Cardiac septum (tissue), 1 donor: ENCODE data around the gene DRAP1. TPM values are rescaled to one million over a fixed set of nuclear protein-coding genes. Genes with fewer than 3 reads are reported as not detected.

Experiments used
- DNase-seq: peaks from one replicate; pipeline ENCODE4 v3.0.0-alpha.2; 2020; ENCODE audit warnings: low spot score
- intact Hi-C: fragments of 100-400 bp; cut with DNase I; formaldehyde crosslinking; loops from one replicate; pipeline ENCODE4 v1.14.0; 2022
- total RNA-seq: library from RNA; stranded (reverse); fragmentation: NEBNext Ultra II Directional; extraction: Animal tissue kit (Norgen Biotek cat#: 25700); gene quantifications from one replicate; pipeline ENCODE4 v1.2.1, GENCODE V29; 2021
- donor health status: DM: no; HTN: no; CAD: no.

The DRAP1 gene
- total RNA-seq, 1 donor from 2014 or later = 113 TPM

DNA sequence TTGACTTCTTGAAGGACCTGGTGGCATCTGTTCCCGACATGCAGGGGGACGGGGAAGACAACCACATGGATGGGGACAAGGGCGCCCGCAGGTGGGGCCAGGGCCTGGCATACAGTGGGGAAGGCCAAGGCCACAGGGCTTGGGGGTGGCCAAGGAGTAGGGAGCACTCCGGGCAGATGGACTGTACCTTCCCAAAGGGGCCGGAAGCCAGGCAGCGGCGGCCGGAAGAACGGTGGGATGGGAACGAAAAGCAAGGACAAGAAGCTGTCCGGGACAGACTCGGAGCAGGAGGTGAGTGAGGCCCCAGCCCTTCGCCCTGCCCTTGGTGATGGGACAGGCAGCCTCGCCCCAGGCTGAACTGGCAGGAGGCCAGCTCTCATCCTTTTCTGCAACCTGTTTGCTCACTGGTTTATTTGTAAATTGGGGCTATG lies 1.2 kb downstream of the DRAP1 start:
- intact Hi-C loops = no loop called here
- no peak for DNase-seq

DNA sequence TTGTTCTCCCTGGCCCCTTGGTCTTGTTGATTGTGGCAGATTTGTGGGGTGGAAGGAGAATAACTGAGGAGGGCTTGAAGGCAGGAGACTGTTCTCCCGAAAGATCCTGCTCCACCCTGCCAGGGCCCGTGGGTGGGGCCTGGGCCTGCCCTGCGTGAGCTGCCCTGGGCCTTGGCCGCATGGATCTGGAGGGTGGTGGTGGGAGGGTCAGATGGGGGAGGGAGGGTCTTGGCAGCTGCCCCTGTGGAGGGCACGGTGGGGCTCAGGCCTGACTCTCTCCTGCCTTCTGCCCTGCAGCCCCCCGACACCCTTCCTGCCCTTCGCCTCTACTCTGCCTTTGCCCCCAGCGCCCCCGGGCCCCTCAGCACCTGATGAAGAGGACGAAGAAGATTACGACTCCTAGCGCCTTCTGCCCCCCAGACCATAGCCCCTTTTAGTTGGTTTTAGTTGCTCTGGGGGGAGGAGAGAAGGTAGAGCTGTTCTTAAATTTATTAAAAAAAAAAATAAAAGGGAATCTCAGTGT lies 1.9 kb downstream of the DRAP1 start:
- intact Hi-C loops = no loop called here
- DNase-seq = no peak

DNA sequence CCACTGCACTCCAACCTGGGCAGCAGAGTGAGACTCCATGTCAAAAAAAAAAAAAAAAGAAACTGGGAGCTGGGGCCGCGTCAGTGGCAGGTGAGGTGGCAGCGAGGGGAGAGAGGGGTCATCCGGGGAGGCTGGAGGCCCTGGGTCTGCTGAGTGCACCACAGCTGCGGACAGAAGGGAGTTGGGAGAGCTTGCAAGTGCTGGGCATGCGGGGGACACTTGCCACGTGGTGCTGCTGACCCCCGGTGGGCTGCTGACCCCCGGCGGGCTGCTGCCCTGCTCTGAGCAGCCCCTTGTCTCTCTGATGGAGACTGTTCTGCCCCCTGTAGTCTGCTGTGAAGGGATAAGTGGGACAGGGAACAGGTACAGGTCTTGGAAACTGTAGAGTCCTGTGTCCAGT lies 2.6 kb downstream of the DRAP1 start:
- intact Hi-C loops = no loop called here

DNA sequence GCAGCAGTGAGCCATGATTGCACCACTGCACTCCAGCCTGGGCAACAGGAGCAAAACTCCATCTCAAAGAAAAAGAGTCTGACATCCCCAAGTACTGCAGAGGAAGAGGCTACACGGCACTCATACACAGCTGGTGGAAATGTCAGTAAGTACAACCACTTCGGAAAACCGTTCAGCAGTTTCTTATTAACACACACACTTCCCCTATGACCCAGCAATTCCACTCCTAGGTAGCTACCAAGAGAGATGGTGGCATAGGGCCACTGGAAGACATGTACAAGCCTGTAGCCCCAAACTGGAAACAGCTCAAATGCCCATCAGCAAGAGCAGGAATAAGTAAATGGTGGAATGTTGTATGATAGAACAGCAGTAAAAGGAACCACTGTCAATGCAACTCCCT lies 3.3 kb downstream of the DRAP1 start:
- no peak for DNase-seq
- intact Hi-C loops = no loop called here

More for the DNA sequence above, 2.6 kb downstream of the DRAP1 start:
- no peak for DNase-seq

DNA sequence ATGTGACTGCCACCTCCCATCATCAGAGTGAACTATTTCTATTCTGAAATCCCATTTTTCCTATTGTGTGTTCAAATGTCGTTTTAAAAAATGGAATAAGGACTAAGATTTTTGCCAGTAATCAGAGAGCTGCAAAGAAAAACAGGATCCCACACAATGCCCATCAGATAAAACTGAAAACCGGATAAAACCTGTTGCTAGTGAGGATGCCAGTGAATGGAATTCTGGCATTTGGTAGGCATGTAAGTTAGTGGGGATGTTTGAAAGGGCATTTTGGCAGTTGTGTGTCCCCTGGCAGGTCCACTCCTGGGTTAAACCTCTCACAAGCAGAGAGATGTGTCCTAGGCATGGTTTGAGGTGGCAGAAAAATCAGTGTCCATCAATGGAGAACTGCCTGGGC lies 6.2 kb downstream of the DRAP1 start:
- intact Hi-C loops = no loop called here
- DNase-seq = no peak

DNA sequence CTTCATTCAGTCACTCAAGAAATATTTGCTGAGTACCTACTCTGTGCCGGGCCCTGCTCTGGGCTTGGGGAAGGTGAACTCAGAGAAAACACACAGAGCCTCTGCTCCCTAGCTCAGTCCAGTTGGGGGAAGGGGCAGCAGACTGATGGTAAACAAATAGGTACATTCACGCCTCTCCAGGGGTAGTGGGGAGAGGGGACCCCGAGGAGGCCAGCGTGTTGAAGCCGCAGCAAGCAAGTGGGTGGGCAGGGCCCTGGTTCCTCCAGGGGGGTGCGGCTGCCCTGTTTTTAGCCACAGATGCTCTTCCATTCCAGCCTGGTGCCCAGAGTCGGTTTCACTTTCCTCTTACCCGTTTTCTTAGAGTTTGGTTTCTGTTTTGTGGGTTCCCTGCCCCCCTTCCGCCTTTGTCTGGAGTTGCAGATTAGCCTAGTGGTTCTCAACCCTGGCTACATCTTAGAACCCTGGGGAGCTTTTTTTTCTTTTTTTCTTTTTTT lies 8.7 kb downstream of the DRAP1 start:
- intact Hi-C loops = no loop called here

DNA sequence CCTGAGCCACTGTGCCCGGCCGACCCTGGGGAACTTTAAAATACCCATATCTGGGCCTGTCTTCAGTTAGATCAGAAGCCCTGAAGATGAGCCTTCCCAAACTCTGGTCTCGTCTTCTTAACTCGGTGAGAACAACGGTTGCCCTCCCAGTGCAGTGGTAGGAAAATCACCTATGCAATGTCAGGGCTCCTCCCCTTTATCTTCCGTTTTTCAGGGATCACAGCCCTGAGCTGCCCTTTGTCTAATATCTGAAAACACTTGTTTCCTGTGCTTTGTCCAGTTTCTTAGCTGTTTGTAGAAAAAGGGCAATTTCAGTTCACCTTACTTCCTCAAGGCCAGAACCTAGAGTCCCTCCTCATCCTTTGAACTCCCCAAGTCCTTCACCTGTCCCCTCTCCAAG lies 9.4 kb downstream of the DRAP1 start:
- intact Hi-C loops = no loop called here
- no peak for DNase-seq

More for the DNA sequence above, 8.7 kb downstream of the DRAP1 start:
- DNase-seq = peak; percentile 77

DNA sequence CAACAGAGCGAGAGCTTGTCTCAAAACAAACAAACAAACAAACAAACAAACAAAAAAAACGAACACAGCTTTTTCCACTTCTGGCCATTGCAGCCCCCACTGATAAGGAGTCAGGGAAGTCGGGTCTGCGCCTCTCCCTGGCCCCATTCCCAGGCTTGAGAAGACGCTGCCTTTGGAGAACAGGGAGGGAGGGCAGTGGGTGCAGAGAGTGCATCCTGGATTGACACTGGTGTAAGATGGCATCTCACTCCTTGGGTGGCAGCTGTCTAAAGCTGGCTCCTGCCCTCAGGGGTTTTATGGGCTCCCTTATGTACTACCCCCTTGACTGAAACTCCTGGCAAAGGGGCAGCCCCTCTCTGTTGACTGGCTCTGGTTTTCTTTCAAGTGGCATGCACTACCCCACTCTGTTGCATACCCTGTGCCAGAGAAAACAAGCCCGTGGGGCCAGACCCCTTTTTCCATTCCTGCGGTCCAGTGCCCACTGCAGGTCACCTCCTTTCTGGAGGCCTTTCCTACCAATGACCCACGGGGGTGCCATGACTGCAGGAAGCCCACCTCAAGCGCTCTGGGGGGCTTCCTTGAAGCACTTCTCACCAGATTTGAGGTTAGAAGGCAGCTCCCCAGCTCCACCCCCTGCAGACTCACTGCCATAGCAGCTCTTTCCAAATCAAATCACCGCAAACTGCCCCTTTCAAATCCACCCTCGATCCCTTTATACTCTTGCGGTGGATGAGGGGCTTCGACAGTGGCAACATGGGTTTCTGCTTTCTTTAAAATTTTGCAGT lies 12.7 kb downstream of the DRAP1 start:
- no peak for DNase-seq
- intact Hi-C loops = no loop called here

DNA sequence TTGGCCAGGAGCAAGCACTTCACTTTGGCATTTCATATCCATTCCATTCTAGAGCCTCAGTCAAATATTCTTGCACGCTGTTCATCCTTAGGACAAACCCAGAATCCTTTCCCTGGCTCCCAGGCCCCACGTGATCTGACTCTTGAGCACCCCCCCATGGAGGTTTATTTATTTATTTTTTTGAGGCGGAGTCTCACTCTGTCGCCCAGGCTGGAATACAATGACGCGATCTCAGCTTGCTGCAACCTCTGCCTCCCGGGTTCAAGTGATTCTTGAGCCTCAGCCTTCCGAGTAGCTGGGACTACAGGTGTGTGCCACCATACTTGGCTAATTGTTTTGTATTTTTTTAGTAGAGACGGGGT lies 13.3 kb downstream of the DRAP1 start:
- intact Hi-C loops = no loop called here
- DNase-seq = no peak

DNA sequence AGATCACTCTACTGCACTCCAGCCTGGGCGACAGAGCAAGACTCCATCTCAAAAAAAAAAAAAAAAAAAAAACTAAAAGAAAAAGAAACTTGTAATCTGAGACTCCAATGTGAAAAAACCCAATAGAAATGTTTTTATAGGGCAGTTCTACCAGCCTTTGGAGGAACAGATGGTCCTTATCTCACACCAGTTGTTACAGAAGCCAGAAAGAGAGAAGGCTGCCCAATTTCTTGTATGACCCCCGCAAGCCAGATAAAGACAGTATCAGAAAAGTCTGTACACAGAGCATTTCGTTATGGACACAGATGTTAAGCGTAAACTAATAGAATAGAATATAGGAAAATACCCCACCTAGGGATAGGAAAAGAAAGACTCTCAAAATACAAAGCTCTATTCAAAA lies 14.8 kb downstream of the DRAP1 start:
- DNase-seq = no peak
- intact Hi-C loops = no loop called here

DNA sequence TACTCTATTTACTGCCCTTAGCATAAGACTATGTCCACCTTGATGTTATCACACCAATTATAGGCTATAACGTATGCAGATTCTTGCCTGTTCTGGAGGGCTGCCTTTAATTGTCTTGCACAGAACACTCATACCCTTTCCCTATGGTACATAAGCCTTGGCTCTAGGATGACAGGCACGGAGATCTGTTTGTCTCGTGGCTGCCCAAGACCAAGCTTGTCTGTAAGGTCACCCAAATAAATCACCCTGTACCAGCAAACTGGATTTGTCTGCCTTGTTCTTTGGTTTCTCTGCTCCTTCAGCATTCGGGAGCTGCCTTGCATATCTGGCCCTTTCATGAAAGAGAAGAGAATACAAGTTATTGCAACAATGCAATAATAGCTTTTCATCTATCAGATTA lies 18.5 kb downstream of the DRAP1 start:
- intact Hi-C loops = no loop called here
- no peak for DNase-seq

DNA sequence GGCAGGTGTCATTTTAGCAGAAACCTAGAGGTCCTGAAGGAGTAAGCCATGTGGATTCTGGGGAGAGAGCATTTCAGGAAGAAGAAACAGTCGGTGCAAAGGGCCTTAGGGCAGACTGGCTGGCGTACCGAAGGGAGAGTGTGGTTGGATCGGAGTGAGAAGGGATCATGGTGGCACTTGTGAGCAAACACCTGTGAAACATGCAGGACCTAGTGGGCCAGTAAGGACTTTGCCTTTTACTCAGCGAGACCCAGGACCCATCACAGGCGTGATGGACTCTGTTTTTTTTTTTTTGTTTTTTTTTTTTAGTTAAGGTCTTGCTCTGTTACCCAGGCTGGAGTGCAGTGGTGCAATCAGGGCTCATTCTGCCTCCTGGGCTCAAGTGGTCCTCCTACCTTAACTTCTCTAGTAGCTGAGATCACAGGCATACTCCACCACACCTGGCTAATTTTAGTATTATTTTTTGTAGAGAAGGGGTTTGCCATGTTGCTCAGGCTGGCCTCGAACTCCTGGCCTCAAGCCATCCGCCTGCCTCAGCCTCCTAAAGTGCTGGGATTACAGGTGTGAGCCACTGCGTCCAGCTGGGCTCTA lies 22.6 kb downstream of the DRAP1 start:
- intact Hi-C loops = no loop called here
- DNase-seq = no peak

DNA sequence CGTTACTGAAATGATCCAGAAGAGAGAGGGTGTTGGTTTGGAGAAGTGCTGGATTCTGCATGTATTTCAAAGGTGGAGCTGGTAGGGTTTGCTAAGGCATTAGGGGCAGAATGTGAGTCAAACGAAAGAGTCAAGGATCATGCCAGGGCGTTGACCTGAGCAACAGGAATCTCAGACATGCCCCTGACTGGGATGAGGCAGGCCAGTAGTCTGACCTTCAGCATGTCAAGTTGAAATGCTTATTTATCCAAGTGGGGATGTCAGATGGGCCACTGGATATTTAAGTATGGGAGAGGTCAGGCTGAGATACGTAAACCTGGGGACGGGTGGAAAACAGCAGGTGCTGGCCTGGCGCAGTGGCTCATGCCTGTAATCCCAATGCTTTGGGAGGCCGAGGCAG lies 23.3 kb downstream of the DRAP1 start:
- intact Hi-C loops = no loop called here
- no peak for DNase-seq

DNA sequence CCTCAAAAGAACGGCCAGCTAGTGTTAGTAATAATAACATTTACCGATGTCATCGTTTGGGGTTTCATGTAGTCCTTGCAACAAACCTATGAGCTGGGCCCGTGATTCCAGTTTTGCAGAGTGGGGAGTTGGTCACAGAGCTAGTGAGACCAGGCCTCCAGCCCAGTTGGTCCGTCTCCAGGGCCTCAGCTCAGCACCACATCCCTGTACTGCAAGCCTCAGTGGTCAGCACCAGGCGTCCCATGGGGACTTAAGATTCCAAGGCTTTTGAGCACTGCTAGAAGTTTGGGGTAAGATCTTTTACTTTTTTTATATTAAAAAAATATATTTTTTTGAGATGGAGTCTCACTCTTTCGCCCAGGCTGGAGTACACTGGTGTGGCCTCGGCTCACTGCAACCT lies 25.0 kb downstream of the DRAP1 start:
- intact Hi-C loops = no loop called here
- no peak for DNase-seq

DNA sequence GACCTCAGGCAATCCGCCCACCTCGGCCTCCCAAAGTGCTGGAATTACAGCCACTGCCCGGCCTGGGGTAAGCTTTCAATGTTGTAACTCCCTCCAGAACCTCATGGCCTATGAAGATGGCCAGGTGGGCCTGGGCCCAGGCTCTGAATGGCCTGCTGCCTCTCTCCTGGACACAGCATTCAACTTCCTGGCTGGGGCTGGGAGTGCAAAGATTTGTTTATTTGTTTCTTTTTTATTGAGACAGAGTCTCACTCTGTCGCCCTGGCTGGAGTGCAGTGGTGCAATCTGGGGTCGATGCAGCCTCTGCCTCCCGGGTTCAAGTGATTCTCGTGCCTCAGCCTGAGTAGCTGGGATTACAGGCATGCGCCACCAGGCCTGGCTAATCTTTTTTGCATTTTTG lies 25.5 kb downstream of the DRAP1 start:
- no peak for DNase-seq
- intact Hi-C loops = no loop called here

DNA sequence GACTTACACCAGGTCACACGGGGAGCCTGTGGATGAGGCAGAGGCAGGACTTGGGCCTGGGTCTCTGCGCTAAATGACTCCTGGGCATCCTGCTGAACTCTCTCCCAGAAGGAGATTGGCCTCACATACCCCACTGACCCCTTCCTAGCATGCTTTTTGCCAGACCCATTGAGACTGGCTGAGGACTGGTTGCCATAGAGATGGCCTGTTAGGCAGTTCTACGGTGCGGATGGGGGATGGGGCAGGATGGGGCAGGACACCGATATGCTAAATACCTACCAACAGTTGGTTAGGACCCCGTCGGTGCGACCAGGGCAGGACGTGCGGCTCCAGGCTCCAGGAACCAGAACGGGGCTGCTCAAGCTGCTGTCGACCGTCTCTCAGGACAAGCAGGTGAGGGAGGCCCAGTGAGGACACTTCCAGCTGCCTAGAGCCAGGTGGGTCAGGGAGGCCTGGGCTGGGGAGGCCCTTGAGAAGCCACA lies 26.2 kb downstream of the DRAP1 start, which contains the start of gene TSGA10IP:
Gene TSGA10IP, plus strand, starts transcription at position 51 of the 482 bp plus-strand sequence. Its CDS starts 196 bp downstream, at position 247.
- intact Hi-C loops = no loop called here
- no peak for DNase-seq

DNA sequence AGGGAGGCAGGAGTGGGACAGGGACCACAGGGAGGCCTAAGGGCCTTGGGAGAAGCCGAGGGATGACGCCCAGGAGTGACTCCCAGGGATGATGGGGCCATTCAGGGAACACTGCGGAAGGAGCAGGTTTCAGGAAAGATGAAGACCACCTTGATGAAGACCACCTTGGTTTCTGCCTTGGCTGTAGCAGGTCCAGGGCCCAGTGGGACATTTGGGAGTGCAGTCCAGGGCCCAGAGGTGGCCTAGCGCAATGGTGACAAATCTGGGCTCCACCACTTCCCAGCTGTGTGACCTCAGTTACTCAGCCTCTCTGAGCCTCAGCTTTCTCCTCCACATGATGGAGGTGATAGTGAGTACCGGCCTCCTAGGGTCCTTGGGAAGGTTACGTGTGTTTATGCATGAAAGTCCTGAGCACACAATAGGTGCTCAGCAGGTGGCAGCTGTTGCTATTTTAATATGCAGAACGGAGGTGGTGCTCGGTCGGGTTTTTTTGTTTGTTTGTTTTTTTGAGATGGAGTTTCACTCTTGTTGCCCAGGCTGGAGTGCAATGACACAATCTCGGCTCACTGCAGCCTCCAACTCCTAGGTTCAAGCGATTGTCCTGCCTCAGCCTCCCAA lies 26.8 kb downstream of the DRAP1 start:
- DNase-seq = no peak
- intact Hi-C loops = no loop called here

DNA sequence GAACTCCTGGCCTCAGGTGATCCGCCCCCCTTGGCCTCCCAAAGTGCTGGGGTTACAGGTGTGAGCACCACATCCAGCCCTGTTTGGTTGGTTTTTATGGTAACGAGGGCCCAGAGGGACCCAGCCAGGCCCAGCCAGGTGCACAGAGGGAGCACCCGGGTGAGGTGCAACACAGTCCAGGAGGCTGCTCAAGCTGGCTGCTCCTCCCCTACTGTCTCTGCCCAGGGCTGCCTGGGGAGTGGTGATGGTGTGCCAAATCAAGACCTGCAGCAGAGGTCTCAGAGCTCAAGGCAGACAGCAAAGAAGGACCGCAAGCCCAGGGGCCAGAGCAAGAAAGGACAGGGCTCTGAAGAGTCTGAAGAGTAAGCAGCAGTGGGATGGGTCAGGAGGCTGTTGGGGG lies 27.4 kb downstream of the DRAP1 start:
- DNase-seq = no peak
- intact Hi-C loops = no loop called here

DNA sequence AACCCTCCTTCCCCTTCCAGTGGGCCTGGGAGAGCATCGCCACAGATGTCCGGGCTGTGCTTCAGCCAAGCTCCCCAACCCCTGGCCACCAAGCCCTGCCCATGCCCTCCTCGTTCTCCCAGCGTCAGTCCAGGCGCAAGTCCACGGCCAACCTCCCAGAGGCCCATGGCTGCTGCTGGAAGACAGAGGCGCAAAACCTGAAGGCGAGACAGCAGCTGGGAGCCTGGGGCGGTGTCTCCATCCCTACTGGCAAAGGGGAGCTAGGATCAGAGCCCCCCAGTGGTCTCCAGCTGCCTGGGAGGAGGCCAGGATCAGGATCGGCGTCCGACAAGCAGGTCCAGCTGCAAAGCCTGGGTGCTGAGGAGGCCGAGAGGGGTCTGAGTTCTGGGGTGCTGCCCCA lies 27.9 kb downstream of the DRAP1 start:
- intact Hi-C loops = no loop called here
- no peak for DNase-seq

DNA sequence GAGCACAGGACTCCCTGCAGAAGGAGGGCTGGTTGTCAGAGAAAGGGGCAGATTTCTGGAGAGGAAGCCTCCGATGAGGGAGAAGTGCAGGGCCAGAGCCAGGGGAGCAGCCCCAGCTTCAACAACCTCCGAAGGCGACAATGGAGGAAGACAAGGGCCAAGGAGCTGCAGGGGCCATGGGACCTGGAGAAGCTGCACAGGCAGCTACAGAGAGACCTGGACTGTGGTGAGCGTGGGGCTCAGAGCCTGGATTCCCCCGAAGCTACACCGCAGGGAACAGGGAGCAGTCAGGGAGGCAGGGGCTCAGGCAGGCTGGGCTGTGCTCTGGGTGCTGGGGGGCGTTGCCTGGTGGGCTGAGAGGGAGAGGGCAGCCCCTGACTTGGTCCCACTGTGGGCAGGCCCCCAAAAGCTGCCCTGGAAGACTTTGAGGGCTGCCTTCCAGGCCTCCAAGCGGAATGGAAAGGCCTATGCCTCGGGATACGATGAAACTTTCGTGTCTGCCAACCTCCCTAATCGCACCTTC lies 28.4 kb downstream of the DRAP1 start:
- intact Hi-C loops = no loop called here
- DNase-seq = no peak
